Measurements from ENCODE around the gene SIRT6. TPM values are rescaled to one million over a fixed set of nuclear protein-coding genes. Genes with fewer than 3 reads are reported as not detected.
A peak's percentile ranks its signal among the peaks of the same experiment; 100 is the strongest.
"Not testable (repeated sequence)": the region's sequence is repeated elsewhere in the genome, so short reads cannot be mapped to it uniquely, and the experiment has no call there.

Gene SIRT6
- total RNA-seq, 3 donors from 2014 or later = 60.9 to 138 (median 118) TPM

GRCh38 chr19:4164262-4164661 lies 18.1 kb downstream of the SIRT6 start:
- no peak for DNase-seq
- intact Hi-C loops (cut with DNase I, micrococcal nuclease) = no loop called here
- TF ChIP-seq CTCF (IDR thresholded peaks at IDR 0.05) = no peak
- Histone ChIP-seq H3K9me3 (no peaks in the 10 kb centered on the region), H3K4me1 (ENCODE audit: low read depth) (peaks cover 2% of the 10 kb centered on the region), H3K4me3 (no peak overlapping the region), H3K36me3 (ENCODE audit: low read depth) (no peaks in the 10 kb centered on the region)
- ATAC-seq = peak; percentile 52

GRCh38 chr19:4161415-4162077 lies 20.8 kb downstream of the SIRT6 start:
- Histone ChIP-seq H3K4me1 (ENCODE audit: low read depth) (peaks cover 2% of the 10 kb centered on the region), H3K9me3 (no peaks in the 10 kb centered on the region), H3K36me3 (ENCODE audit: low read depth) (no peaks in the 10 kb centered on the region), H3K4me3 (no peak overlapping the region)
- no peak for TF ChIP-seq CTCF (IDR thresholded peaks at IDR 0.05)
- DNase-seq (no peak), ATAC-seq (no peak)
- intact Hi-C loops (cut with DNase I, micrococcal nuclease) = no loop called here

- H3K4me3 ChIP-seq; H3K36me3 ChIP-seq (ENCODE audit: low read depth); intact Hi-C loops (cut with DNase I, micrococcal nuclease); DNase-seq; H3K4me1 ChIP-seq (ENCODE audit: low read depth); ATAC-seq; H3K9me3 ChIP-seq: not testable (repeated sequence)
These were observed 24.4 kb downstream of the SIRT6 start for GRCh38 chr19:4157971-4158370.

GRCh38 chr19:4157164-4157563 lies 25.2 kb downstream of the SIRT6 start:
- ATAC-seq = no peak
- no peak for DNase-seq
- Histone ChIP-seq H3K4me3 (no peak overlapping the region), H3K4me1 (ENCODE audit: low read depth) (peaks cover 5% of the 10 kb centered on the region), H3K9me3 (no peaks in the 10 kb centered on the region), H3K36me3 (ENCODE audit: low read depth) (no peaks in the 10 kb centered on the region)
- TF ChIP-seq CTCF (IDR thresholded peaks at IDR 0.05) = no peak
- intact Hi-C loops (cut with DNase I, micrococcal nuclease) = no loop called here

GRCh38 chr19:4154571-4155312 lies 27.6 kb downstream of the SIRT6 start:
- Histone ChIP-seq H3K4me3 (no peak overlapping the region), H3K9me3 (no peaks in the 10 kb centered on the region), H3K4me1 (ENCODE audit: low read depth) (peaks cover 5% of the 10 kb centered on the region), H3K36me3 (ENCODE audit: low read depth) (no peaks in the 10 kb centered on the region)
- ATAC-seq (no peak), DNase-seq (no peak)
- intact Hi-C loops (cut with DNase I, micrococcal nuclease) = no loop called here
- TF ChIP-seq CTCF (IDR thresholded peaks at IDR 0.05) = no peak

- no peak overlapping the region for H3K4me3 ChIP-seq
- H3K9me3 ChIP-seq = no peaks in the 10 kb centered on the region
- no peak for TF ChIP-seq CTCF (IDR thresholded peaks at IDR 0.05)
- H3K36me3 ChIP-seq (ENCODE audit: low read depth) = no peaks in the 10 kb centered on the region
- intact Hi-C loops (cut with DNase I, micrococcal nuclease) = no loop called here
- peaks cover 13% of the 10 kb centered on the region for H3K4me1 ChIP-seq (ENCODE audit: low read depth)
- ATAC-seq (no peak), DNase-seq (peak in 1 of 3 donors; percentile 30)
These were observed 29.9 kb downstream of the SIRT6 start for GRCh38 chr19:4152241-4152998.

All from mucosa of descending colon (tissue), 3 donors.